EL (cell line): ENCODE results near the gene GARNL3.

ENCODE experiments used
- DNase-seq: peaks from one replicate; pipeline ENCODE4 v3.0.0-alpha.2; 2016

GARNL3 gene

GRCh38 chr9:127415657-127416056 is 151.1 kb downstream of the GARNL3 start:
- DNase-seq = no peak

DNA sequence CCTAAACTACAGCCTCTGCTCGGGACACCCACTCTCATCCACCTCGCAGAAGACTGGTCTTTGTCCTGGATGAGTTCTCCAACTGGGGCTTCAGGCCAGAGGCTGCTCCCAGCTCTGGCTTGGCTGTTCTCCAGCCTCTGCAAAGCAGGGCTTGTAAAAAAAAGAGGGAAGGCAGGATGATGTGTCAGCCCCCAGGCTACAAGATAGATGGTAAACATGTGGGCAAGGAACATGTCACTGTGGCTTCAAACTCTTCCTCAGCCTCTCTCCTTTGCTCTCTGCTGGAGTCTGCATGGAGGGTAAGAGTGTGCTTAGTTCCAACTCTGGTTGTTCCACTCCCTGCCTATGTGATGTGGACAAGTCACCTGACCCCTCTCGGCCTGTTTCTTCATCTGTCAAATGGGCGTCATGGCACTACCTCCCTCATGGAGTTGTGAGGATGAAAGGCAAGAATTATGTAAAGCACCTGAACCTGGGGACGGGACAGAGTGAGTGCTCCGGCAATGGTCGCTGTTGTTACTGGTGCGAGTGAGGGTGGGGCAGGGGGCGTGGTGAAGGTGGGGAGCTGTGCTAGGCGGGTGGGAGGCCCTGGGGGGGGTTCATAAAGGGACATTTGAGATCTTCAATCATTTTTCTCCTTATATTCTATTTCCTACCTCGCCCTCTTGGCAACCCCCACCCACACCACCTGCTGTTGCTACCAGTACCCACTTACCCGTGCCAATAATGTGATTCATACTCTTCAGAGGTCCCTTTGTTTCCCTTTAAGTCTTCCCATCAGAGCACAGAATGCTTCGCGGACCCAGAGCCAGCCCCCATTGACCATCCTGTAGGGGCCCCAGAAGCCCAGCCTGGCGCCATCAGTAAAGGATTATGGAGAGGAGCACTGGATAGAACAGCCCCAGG is 152.8 kb downstream of the GARNL3 start:
- peak; percentile 97 for DNase-seq

DNA sequence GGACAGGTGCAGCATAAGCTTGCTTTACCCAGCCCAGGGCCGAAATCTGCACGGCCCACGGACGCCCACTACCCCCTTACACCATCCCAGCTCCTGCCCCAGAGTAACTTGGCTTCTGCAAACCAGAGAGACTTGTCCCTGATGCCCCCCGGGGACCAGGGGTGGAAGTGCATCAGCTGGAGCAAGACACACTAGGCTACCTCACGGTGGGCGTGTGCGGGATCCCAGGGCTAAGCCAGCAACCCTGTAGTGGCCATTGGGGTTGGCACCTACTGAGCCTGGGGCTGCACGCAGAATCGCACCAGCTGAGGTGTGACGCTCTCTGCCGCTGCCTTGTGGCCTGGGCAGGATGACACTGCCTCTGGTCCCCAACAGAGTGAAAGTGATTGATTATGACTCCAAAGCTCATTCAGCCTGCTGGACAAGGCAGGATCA is 153.5 kb downstream of the GARNL3 start:
- no peak for DNase-seq

DNA sequence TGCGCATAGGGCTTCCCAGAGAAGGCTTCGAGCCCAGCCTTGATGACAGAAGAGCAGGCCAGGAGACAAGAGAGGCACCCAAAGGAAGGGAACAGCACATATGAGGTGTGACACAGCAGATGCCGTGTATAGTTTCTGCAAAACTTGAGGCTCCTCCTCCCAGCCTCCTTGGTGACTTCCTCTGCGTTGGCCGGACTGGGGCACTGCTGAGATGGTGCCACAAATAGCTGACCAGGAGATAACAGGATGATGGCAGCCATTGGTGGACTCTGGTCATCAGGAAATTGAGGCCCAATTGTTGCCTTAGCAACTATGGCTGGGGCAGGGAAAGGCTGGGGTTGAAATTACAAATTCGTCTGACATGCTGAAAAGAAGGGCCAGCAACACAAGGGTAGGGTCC is 154.8 kb downstream of the GARNL3 start:
- no peak for DNase-seq

DNA sequence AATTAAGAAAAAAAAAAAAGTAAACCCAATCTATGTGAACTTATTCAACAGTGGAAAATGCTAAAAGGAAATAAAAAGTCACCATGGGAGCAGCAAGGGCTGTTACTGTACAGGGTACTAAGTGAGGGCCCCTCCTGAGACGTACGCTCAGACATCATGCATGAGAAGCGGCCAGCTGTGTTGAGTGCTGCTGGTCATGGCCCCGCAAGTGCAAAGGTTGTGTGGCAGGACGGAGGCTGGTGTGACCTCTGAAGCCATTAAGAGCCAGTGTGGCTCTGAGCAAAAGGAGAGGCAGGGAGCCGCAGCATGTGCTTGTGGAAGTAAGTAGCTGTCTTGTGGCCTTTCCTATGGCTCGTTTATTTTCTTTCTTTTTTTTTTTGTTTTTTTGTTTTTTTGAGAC is 156.5 kb downstream of the GARNL3 start:
- DNase-seq = no peak

GRCh38 chr9:127422133-127422782 is 157.7 kb downstream of the GARNL3 start:
- no peak for DNase-seq

DNA sequence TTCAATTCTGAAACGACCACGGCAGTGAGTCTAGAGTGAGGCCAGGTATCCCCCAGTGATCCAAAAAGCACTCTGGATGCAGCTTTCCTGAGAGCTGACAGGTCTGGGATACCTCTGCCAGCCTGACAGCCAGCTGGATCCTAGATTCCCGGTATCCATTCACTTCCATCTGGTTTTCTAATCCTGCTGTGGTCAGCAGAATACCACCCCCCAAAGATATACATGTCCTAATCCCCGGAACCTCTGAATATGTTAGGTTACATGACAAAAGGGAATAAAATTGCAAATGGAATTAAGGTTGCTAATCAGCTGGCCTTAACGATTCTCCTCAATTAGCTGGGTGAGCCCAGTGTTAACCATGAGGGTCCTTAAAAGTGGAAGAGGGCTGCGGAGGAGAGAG is 158.2 kb downstream of the GARNL3 start:
- DNase-seq = no peak

DNA sequence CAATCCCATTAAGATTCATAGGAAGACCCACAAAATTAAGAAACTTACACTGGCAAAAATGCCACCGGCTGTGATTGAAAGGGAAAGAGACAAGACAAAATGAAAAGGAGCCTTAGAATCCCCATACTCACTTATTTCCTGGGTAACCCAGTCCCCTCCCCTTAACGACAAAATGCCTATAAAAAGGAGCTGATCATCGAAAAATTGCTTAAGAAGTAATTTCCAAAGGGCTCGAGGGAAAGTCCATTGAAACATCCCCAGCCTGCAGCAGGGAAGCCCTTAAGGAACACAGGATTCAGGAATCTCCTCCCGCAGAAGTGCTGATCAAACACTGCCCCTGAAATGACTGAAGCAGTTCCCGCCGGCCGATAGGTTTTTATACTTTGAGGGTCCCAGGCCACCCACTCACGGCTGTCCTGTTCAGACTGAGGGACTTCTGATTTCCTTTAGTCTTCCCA is 158.9 kb downstream of the GARNL3 start:
- DNase-seq = no peak

DNA sequence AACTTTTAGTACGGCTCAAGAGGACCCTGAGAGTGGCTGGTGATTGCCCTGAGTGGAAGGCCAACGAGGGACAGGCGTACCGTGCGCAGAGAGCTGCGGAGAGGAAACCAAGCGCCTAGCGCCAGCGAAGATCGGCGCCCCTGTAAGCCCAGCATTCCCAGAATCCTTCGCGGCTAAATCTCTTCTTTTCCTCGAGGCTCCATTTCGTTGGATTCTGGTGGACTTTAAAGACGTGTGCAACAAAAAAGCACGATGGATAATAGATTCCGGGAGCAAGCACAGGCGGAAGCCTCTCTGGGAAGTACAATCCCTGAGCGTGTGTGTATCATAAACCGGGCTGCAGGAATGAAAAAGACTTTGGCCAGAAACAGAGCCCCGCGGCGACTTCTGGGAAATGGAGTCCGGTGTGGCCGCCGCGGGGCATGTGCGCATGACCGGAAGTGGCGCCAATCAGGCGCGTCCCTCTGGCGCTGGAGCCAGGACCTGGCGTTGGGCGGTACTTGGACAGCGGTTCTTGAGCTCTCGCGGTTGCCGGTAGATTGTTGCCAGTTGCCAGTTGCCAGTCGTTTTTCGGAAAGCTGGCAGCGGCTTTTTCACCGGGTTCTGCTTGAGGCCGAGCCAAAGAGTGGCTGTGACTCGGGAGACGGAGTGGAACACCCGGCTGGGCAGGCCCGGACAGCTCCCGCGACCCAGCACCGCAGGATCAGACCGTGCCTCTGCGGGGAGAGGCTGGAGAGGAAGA is 159.5 kb downstream of the GARNL3 start, which contains the start of gene ZNF79:
TSS of gene ZNF79 (plus strand) at position 449 of the 742 bp plus-strand sequence. CDS start 406 bp downstream, outside the sequence.
- peak; percentile 90 for DNase-seq

- DNase-seq = peak; percentile 17
These were observed 160.1 kb downstream of the GARNL3 start for GRCh38 chr9:127424676-127424999.

DNA sequence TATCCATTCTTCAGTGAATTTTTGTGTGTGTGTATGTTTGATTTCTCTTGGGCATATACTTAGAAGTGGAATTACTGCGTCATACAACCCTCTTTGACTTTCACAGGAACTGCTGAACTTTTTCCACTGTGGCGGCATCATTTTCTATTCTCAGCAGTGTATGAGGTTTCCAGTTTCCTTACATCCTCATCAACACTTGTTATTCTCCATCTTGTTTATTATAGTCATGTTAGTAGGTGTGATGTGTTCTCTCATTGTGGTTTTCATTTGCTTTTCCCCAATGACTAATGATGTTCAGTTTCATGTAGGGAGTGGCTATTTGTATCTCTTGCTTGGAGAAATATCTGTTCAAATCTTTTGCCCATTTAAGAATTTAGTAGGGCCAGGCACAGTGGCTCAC is 162.2 kb downstream of the GARNL3 start:
- DNase-seq = no peak

GRCh38 chr9:127428348-127428747 is 163.8 kb downstream of the GARNL3 start:
- no peak for DNase-seq

GRCh38 chr9:127430415-127430814 is 165.8 kb downstream of the GARNL3 start:
- no peak for DNase-seq

DNA sequence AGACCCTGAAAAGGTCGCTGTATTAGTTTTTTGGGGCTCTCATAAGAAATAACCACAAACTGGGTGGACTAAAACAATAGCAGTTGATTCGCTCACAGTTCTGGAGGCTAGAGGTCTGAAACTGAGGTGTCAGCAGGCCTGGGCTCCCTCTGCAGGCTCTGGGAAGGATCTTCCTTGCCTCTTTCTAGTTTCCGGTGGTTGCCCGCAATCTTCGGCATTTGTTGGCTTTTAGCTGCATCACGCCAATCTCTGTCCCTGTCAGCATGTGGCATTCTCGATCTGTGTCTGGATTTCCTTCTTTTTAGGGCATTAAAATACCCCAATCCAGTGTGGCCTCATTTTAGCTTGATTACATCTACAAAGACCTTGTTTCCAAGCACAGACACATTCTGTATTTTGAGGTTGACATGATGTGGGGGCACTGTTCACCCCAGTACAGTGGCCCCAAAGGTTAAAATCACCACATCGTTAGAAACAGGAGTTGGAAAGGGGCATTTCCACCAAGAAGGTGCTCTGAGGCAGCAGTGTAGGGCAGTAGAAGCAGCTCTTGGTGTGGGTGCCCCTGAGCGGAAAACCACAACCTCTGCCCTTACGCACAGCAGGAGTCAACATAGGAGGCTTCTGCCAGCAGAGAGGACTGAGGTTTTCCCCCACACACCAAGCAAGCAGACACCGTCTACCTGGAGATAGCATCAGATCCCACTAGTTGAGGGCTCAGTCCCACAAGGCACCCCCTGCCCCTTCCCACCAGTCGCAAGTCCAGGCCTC is 173.1 kb downstream of the GARNL3 start:
- DNase-seq = no peak

DNA sequence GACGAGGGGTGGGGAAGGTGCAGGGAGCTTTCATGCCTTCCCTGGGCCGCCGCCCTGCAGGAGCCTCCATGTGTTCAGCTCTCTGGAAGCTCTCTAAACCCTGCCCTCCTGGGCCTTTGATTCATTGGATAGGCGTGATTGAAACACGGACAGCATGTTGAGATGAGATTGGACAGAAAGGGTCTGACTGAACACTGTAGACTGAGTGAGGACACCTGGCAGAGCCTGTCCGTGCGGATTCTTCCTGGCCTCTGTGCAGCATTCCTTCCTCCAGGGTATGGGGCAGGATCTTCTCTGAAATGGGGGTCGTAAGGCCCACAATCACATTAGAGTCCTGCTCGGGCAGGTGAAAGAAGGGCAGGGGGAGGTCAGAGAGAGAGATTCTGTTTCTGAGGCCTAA is 173.8 kb downstream of the GARNL3 start:
- no peak for DNase-seq
